Stimulated activated CD4-positive, alpha-beta T cell treated with anti-CD3 and anti-CD28 coated beads, Interleukin-1b, Interleukin-23, amount 100 ng/mL, for 4 hours (primary cell): ENCODE measurements around the gene UBXN4.
"Not testable (repeated sequence)": the region's sequence is repeated elsewhere in the genome, so short reads cannot be mapped to it uniquely, and the experiment has no call there.

ENCODE experiments used
- DNase-seq, 2 donors: peaks; one replicate each; pipeline ENCODE4 v3.0.0-alpha.2; 2020; ENCODE audit warnings: low read depth in 2 of 2

The UBXN4 gene

DNA sequence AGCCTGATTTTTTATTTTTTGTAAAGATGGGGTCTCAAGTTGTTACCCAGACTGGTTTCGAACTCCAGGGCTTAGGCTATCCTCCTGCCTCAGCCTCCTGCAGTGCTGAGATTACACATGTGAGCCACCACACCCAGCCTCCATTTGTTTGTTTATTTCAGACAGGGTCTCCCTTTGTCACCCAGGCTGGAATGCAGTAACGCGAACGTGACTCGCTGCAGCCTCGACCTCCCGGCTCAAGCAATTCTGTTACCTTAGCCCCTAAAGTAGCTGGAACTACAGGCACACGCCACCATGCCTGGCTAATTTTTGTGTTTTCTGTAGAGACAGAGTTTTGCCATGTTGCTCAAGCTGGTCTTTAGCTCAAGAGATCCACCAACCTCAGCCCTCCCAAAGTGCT is 27.2 kb downstream of the UBXN4 start:
- DNase-seq, result no peak

DNA sequence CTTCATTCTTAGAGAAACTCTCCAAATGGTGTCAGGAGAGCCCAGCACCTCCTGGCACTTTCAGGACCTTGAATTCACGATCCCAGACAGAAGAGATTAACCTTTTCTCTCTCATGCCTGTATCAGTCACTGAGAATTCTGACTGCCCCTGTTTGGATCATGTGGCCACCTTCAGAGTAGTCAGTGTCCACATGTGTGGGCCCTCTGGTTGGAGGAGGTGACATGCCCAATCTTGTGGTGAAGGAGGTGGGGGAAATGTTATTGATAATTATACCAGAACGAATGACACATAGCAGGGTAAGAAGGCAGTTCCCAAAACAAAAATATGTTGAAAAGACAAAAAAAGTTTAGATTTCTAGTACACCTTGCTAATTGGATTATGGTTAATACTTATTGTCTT is 31.7 kb downstream of the UBXN4 start:
- DNase-seq, result no peak

DNA sequence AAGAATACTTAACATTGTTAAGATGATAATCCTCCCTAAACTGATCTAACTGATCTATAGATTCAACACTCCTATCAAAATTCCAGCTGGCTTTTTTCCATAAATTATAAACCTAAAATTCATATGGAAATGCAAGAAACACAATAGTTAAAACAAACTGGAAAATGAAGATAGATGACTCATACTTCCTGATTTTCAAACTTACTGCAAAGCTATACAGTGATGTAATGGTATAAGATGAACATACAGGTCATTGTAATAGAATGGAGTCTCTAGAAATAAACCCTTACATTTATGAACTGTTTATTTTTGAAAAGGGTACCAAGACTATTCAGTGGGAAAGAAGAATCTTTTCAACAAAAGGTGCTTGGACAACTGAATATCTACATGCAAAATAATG is 32.3 kb downstream of the UBXN4 start:
- no peak for DNase-seq

DNA sequence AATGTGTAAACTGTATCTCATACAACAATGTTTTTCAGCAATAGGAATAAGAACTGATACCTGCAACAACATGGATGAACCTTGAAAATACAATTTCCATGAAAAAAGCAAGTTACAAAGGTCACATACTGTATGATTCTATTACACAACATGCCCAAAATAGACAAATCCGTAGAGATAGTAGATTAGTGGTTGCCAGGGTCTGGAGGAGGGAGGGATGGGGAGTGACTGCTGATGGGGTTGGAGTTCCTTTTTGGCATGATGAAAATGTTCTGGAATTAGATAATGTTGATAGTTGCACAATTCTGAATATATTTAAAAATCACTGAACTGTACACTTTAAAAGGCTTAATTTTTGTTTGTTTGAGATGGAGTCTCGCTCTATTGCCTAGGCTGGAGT is 33.8 kb downstream of the UBXN4 start:
- no peak for DNase-seq

DNA sequence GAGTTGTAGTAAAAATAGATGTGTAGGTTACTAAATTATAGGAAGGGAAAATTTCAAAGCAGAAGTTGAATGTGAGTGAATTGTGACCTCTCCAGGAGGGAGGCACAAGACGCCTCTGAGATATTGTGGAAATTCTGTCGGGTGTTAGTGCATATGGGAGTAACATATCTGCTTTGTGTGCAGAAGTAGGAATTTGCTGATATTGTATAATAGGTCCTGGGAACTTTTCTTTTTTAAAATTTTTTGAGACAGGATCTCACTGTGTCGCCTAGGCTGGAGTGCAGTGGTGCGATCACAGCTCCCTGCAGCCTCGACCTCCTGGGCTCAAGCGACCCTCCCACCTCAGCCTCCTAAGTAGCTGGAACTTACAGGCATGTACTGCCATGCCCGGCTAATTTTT is 34.7 kb downstream of the UBXN4 start:
- no peak for DNase-seq

DNA sequence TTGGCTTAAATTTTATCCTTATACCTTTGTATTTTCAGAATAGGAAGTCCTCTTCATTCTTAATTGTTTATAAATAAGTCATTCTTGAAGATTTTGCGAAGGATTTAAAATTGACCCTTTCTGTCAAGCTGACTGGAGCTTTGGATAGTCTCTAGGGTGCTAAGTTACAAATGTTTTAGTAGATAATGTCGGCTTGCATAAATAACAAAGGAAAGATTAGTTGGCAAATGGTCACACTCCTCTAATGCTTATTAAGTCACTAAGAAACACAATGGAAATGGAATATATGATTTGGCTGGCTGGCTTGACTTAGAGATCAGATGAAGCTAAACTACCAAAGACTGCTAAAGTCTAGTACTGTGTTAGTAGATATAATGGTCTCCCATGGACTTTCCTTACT is 40.6 kb downstream of the UBXN4 start:
- no peak for DNase-seq

DNA sequence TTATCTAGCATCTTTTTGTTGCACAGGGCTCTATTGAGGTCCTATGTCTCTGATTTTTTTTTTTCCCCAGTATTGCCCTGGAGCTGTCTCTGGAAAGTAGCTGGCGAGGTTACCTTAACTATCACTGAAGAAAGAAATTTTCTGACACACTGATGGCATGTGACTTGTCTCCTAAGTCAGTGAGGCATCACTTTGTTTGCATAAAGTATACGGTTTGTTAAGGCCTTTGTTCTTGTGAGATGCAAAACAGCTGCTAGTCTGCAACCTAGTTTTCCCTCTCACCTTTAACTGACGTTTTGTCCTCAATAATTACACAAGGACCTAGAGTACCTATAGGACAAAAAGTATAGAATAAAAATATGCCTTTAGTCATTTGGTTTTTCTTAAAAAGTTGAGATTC is 41.8 kb downstream of the UBXN4 start:
- DNase-seq, result no peak

DNA sequence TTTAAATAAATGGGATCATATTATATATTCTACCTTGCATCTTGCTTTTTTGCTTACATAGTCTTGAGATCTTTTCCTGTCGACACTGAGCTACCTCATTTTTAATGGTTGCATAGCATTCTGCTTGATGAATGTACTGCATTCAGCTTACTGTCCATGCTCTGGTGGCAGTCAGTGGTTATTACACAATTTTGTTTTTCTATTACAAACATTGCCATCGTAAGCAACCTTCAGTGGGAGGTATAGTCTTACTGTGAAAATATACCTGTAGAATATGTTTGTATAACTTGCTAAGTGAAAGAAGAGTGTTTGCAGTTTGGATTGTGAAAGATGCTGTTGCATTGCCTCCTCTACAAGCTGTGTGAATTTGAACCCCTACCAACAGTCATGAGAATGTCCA is 43.4 kb downstream of the UBXN4 start:
- DNase-seq, result no peak

DNA sequence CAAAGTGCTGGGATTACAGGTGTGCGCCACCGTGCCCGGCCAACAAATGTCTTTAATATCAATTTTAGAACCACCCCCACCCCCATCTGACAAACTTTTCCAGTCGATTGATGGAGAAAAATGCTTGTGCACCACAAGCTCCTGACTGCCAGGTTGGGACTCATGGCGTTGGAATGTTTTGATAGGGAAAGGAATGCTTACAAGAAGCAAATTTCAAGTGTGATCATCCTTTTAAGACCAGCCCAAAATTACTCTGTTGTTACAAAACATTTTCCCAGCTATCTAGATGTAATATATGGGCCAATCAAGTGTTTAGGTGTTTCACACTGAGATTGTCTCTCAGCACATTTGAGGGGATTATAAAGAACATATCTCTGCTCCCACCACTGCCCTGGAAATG is 45.2 kb downstream of the UBXN4 start:
- no peak for DNase-seq

DNA sequence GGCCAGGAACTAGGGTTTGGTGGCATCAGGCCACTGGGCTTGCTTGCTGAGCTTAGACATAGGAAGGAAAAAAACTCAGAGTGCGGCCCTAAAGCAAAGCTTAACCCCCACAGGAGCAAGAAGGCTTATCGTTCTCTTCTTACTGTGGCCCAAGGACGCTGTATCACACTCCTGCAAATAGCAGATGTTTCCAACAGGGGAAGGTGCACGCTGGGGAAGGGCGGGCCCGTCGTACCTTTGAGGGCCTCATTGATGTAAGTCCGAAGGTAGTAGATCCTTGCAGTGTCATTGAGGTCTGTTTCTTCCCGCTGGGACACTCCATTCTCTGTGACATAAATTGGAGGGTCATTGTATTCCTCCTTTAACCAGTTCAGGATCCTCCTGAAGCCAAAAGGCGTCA is 48.8 kb downstream of the UBXN4 start:
- no peak for DNase-seq

DNA sequence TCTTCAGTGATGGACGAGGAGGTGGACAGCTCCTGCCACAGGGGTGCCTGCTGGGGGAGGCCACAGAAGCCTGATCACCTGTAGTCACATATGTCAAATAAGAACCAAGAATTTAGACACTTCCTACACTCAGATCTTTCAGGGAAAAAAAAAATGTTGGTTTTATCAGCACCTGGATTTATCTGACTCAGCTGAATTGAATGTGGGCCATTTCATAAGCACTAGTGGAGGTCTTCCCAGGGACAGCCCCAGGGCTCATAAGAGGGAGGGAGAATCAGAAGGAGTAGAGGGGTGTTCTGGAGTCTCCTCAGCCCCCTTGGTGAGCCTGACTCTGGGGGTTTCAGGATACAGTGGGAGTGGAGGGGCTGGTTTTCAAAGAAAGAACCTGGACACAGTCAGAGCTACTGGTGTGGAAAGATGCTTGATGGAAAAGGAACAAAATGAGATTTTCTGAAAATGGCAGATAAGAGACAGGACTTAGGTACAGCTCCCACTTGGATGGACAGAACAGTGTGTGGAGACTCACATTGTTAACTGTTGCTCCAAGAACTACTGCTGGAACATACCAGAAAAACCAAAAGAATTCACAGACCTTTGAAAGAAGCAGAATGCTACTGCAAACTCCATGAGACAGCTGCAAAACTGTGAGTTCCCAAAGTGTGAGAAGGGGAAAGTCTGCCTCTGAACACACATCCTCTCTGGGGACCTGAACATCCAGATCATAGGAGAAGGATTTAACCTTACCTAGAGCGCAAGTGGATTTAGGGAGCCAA is 49.9 kb downstream of the UBXN4 start:
- no peak for DNase-seq

DNA sequence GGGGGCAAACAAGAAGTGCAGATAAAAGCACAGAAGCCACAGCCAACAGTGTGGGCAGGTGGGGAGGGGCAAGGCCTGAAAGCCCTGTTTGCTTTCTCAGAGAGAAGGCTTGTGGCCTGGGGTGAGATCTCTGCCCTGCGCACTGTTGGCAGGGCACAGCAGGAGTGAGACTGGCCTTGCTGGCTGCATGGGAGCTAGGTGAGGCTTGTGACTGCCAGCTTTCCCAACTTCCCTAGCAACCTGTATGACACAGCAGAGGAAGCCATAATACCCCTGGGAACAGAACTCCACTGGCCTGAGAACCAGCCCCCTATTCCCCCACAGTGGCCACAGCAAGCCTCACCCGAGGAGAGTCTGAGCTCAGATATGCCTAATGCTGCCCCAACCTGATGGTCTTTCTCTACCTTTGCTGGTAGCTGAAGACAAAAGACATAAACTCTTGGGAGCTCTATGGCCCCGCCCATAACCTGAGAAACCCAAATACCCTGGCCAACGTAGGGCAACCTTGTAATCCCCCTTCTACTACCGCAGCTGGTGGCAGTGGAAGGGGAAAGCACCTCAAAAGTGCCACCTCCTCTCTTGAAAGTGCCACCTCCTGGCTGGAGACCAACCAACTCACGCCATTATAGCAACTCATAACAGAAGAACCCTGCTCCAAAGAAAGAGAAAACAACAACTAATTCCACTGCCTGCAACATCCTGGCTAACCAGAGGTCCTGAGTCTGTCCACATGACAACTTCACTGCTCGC is 50.9 kb downstream of the UBXN4 start:
- DNase-seq, result no peak

DNA sequence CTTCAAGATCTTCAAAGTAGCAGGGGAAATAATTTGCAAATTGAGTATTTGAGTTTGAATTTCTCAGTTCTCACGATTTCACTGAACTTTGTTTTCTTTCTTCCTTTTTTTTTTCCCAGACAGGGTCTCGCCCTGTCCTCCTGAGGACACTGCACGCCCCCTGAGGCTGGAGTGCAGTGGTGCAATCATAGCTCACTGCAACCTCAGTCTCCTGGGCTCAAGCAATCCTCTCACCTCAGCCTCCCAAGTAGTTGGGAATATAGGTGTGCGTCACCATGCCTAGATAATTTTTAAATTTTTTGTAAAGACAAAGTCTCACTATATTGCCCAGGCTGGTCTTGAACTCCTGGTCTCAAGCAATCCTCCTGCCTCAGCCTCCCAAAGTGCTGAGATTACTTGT is 54.0 kb downstream of the UBXN4 start:
- DNase-seq, result not testable (repeated sequence)

DNA sequence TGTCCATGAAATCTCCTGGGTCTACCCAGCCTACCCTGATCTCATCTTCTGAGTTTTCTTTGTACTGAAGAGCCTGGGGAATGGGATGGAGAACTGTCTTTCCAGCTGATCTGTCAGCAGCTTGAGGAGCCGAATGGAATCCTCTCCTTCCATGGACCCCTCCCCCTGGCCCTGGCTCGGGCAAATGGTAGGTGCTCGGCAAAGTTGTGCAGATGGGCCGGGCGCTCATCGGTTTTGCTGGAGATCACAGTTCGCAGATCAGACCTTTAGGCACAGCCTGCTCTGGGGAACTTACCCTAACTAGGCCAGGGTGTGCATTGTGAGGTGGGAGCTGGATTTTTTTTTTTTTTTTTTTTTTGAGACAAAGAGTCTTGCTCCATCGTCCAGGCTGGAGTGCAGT is 55.0 kb downstream of the UBXN4 start:
- DNase-seq, result no peak

DNA sequence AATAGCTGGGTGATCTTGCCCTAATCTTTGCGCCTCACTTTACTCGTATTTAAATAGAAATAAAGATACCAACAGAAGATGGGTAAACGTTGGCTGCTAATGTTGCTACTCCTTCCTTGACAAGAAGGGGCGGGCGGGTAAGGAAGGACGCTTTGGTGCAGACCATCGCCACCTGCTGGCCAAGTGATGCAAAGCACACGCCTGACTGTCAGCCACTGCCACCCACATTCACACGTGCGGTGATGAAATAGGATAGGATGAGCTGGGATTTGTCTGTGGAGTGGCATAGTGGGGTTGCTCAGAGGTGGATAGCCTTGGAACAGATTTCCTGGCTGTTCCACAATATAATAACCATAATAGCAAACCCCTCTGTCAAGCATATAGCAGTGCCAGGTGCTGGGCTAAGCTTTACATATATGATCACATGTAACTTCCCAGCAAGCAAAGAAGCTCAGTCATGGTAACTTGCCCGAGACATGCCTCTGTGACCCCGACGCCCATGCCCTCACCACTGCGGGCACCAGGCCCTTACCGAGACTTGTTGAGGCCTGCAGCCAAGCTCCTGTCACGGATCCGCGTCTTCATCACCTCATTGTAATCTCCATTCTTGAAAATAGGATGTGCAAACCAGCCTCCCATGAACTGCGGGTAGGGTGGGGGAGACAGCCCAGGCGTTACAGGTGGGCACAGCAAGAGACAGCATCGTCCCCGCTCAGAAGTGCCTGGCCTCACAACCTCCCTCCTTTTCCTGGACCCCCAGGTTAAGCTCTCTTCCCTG is 56.0 kb downstream of the UBXN4 start:
- DNase-seq, result peak; percentile 67 to 72

DNA sequence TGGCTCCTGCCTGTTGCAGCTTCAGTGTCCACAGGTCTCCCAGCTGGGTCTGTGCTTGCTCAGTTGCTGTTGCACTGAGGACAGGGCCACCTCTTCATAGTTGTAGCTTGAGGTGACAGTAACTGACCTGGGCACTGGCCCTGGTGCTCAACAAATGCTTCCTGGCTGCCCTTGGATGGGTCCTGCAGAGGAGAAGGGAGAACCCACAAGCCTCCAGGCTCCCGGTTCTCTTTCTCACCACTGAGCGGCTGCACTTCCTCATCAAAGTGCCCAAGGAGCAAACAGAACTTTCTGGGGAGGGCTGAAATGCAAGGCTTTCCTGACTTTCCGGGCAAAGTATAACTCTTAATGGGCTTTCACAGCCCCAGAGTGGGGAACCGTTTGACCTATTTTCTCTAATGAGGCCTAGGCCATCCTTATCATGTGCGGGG is 56.6 kb downstream of the UBXN4 start:
- DNase-seq, result no peak

DNA sequence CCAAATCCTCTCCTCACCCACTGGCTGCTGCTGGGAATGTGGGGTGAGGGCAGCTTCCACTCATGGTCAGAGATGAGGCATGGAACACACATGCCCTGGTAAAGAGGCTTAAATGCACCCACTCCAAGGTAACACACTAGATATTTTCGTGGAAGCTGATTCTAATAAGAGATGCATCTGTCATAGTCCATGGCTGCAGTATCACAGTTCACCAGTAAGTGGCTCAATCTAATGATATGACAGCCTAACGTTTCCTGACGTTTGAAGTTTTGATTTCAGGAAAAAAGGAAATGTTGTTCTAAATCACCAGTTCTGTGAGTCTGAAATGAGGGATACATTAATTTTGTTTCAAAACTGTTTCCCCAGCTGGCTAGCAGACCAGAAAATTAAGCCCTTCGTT is 57.1 kb downstream of the UBXN4 start:
- DNase-seq, result no peak

DNA sequence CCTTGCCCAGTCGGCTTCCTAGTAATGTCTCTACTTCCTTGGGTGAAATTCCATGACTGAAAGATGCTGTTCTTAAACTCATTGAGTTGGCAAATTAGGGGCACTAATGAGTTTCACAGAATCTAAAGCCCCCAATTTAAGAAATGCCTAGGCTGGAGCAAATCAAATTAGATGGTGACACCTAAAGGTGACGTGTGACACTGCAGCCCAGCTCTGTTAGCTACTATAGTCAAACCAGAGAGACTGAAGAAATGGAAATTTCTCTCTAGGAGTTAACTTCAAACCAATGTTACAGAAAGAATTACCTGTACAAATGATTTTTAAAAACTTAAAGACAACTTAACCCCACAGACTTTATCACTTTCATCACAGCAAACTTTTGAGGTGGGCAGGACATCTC is 58.1 kb downstream of the UBXN4 start:
- DNase-seq, result no peak

DNA sequence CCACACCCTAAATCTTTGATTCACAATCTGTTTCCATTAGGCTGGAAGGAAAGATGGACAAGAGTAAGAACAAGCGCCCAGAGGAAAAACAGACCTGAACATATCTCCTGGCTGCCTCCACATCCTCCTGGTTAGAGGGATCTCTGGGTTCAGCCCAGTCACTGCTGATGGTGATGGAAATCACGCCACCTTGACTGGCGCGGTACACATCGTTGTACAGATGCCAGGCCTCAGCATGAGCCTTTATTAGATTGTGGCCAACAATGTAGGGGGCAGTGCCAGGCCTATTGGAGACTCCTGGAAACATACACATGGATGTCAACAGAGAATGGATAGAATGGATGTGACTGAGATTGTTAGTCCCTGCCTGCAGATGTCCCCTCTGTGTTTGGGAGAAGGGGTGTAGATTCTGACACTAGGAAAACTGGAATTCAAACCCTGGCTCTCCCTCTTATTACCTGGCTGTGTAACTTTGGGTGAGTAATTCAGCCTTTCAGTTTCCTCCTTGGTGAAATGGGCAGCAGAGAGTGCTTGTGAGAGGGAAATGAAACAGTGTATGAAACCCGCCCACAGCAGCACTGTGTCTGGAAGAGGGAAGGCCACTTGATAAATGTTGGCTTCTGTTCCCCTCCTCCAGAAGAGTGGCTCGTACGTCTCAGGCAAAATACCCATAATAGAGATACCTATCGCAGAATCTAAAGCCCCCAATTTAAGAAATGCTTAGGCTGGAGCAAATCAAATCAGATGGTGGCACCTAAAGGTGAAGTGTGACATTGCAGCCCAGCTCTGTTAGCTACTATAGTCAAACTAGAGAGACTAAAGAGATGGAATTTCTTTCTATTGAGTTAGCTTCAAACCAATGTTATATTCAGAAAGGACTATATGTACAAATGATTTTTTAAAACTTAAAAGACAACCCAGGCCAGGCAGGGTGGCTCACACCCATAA is 59.1 kb downstream of the UBXN4 start:
- no peak for DNase-seq

DNA sequence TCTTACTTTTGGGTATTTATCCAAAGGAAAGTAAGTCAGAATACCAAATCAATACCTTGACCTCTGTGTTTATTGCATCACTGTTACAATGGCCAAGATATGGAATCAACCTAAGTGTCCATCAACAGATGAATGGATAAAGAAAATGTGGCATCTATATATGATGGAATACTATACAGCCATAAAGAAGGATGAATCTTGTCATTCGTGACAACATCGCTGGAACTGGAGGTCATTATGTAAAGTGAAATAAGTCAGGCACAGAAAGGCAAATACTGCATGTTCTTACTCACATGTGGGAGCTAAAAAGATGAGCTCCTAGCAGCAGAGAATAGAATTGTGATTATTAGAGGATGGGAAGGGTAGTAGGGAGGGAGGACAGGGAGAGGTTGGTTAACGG is 60.7 kb downstream of the UBXN4 start:
- DNase-seq, result no peak

DNA sequence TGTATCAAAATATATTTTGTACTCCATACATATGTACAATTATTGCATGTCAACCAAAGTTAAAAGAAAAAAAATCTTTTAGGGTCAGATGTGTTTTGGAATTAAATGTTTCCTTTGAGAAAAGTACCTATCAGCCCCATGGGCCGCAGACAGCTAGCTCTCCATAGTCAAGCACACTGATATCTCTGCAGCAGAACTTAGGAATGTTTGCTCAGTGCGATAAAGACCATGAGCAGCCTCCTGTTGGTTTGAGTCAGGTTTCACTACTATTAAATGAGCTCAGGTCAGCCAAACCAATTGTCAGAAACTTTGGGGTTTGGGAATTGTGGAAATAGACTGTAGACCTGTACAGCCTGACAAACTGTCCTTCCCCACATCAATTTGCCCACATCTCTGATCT is 61.6 kb downstream of the UBXN4 start:
- no peak for DNase-seq

DNA sequence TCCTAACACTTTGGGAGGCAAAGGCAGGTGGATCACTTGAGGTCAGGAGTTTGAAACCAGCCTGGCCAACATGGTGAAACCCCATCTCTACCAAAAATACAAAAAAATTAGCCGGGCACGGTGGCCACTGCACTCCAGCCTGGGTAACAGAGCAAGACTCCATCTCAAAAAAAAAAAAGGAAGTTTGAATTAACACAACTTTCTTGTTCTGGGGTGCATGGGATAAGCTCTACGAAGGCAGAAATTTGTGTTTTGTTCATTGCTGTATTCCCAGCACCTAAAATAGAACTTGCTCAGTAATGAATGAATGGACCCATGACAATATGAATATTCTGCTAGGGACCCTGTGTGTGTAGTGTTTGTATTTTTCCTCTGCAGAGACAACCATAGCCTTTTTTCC is 66.2 kb downstream of the UBXN4 start:
- not testable (repeated sequence) for DNase-seq
